Caco-2 (cell line): ENCODE data around the gene CCDC170. TPM values are rescaled to one million over a fixed set of nuclear protein-coding genes. Genes with fewer than 3 reads are reported as not detected.
A peak's percentile ranks its signal among the peaks of the same experiment; 100 is the strongest.

ENCODE experiments used
- BruUV-seq: library from RNA; stranded (reverse); fragments of 400-500 nt; replicated peaks from 2 replicates; lab custom pipeline; 2021; lab: Mats Ljungman, UMichigan
- CTCF ChIA-PET: fragments of 300-600 bp; sonication (Branson Sonifier 250); formaldehyde crosslinking; loops from one replicate; lab custom pipeline; 2022; ENCODE audit warnings: antibody characterized with exemption; lab: Charles Lee
- POLR2A ChIA-PET: fragments of 300-600 bp; sonication (Branson Sonifier 250); formaldehyde crosslinking; loops from one replicate; lab custom pipeline; 2022; ENCODE audit warnings: antibody characterized with exemption; lab: Charles Lee
- DNase-seq, 2 experiments: peaks; one replicate each; pipeline versions ENCODE4 v3.0.0 to v3.0.0-alpha.2; 2020 to 2022
- H3K27me3 ChIP-seq: replicated peaks from 2 replicates; pipeline ENCODE4 v1.6.0; 2011; ENCODE audit warnings: low read length; ENCODE audit not compliant: control insufficient read depth, insufficient read depth
- H3K36me3 ChIP-seq: 2 replicates; pipeline ENCODE4 v1.5.1; 2011; ENCODE audit warnings: low read length; ENCODE audit not compliant: control insufficient read depth, insufficient read depth
- H3K4me1 ChIP-seq: fragments of 250-450 bp; sonication (Bioruptor Pico); 2 replicates; pipeline ENCODE4 v1.5.1; 2020; ENCODE audit warnings: mild to moderate bottlenecking
- H3K4me3 ChIP-seq: 2 replicates; pipeline ENCODE4 v1.5.1; 2011; ENCODE audit warnings: low read depth, mild to moderate bottlenecking, control low read depth, low read length
- H3K9me3 ChIP-seq: fragments of 250-450 bp; sonication (Bioruptor Pico); 2 replicates; pipeline ENCODE4 v1.5.1; 2020; ENCODE audit warnings: mild to moderate bottlenecking, moderate library complexity
- H3K27ac Mint-ChIP-seq: one replicate; pipeline ENCODE4 v1.8.0; 2022; ENCODE audit warnings: mixed read lengths; ENCODE audit not compliant: unreplicated experiment
- H3K27me3 Mint-ChIP-seq: one replicate; pipeline ENCODE4 v1.8.0; 2022; ENCODE audit warnings: mixed read lengths; ENCODE audit not compliant: insufficient read depth, unreplicated experiment
- H3K36me3 Mint-ChIP-seq: one replicate; pipeline ENCODE4 v1.8.0; 2022; ENCODE audit warnings: mild to moderate bottlenecking, mixed read lengths; ENCODE audit not compliant: insufficient read depth, unreplicated experiment
- H3K4me1 Mint-ChIP-seq: one replicate; pipeline ENCODE4 v1.8.0; 2022; ENCODE audit warnings: low read depth, mixed read lengths; ENCODE audit not compliant: unreplicated experiment
- H3K4me3 Mint-ChIP-seq: one replicate; pipeline ENCODE4 v1.8.0; 2022; ENCODE audit warnings: mild to moderate bottlenecking, moderate library complexity, mixed read lengths; ENCODE audit not compliant: unreplicated experiment
- H3K9me3 Mint-ChIP-seq: one replicate; pipeline ENCODE4 v1.8.0; 2022; ENCODE audit warnings: mixed read lengths; ENCODE audit not compliant: unreplicated experiment
- CTCF ChIP-seq, 2 experiments: fragments of 200-600 bp in 1 of 2; IDR thresholded peaks; 1 replicate in 1 of 2; 2 replicates in 1 of 2; pipeline versions ENCODE4 v1.5.1 to v1.8.0; 2011 to 2022; ENCODE audit warnings: antibody characterized with exemption in 1 of 2, control low read depth in 1 of 2, inconsistent platforms in 1 of 2, low read depth in 1 of 2, low read length in 1 of 2, mild to moderate bottlenecking in 1 of 2, moderate library complexity in 1 of 2; ENCODE audit not compliant: insufficient read depth in 1 of 2, severe bottlenecking in 1 of 2, unreplicated experiment in 1 of 2
- intact Hi-C: fragments of 100-400 bp; cut with micrococcal nuclease; formaldehyde crosslinking; loops from one replicate; pipeline ENCODE4 v1.10.0; 2022; ENCODE audit not compliant: unreplicated experiment
- total RNA-seq: library from RNA; stranded (reverse); gene quantifications from 2 replicates; pipeline ENCODE4 v1.2.3, GENCODE V29; 2022

CCDC170 gene
- total RNA-seq, 1 experiment from 2014 or later, result 6.8 TPM

- DNase-seq, result no peak
- Histone ChIP-seq H3K4me3 (no peak overlapping the region), H3K9me3 (0 out of 2 replicates have a peak, but pooled peaks cover 11% of the 10 kb centered on the region), H3K27me3 (no peaks in the 10 kb centered on the region), H3K36me3 (no peaks in the 10 kb centered on the region; the same call in 1 of the 2 replicates), H3K4me1 (no peaks in the 10 kb centered on the region)
- no peaks in the 10 kb centered on the region for H3K36me3 Mint-ChIP-seq
- H3K4me1 Mint-ChIP-seq, result no peaks in the 10 kb centered on the region
- no peak overlapping the region for H3K4me3 Mint-ChIP-seq
- intact Hi-C loops, result no loop called here
- no TSS peak for BruUV-seq
- peaks cover 44% of the 10 kb centered on the region for H3K9me3 Mint-ChIP-seq
- no peaks in the 10 kb centered on the region for H3K27me3 Mint-ChIP-seq
- CTCF ChIA-PET, result no interaction called here
- TF ChIP-seq CTCF (IDR thresholded peaks at IDR 0.05; ENCODE audit: insufficient read depth in 1 of 2, low read depth in 1 of 2, low read length in 1 of 2, severe bottlenecking in 1 of 2, unreplicated experiment in 1 of 2), result no peak
- no peak overlapping the region for H3K27ac Mint-ChIP-seq
- POLR2A ChIA-PET, result no interaction called here
Observed at GRCh38 chr6:151561238-151561637, 67.4 kb downstream of the CCDC170 start.

DNA sequence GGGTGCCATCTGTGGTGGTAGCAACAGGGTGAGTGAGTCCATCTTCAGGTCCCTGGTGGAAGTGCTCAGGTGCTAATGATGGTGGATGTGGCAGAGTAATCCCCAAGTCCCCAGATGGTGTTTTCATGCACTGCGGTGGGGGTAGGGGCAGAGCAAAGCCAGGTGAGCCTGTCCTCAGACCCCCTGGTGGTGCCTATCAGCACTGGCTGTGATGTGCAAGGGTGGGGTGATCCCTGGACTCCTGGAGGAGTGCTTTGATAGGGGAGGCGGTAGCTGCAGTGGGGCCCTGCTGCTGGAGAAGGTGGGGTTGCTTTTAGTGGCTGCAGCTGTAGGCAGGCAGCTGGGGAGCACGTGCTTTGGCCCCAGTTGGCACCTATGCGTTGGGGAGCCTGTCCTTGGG, 70.8 kb downstream of the CCDC170 start:
- no peak for DNase-seq
- no TSS peak for BruUV-seq
- no peaks in the 10 kb centered on the region; the same call in 1 of the 2 replicates for H3K36me3 ChIP-seq
- Mint-ChIP-seq H3K4me3 (no peak overlapping the region), H3K36me3 (no peaks in the 10 kb centered on the region), H3K27me3 (no peaks in the 10 kb centered on the region), H3K4me1 (no peaks in the 10 kb centered on the region), H3K27ac (no peak overlapping the region), H3K9me3 (peaks cover 40% of the 10 kb centered on the region)
- no peak for TF ChIP-seq CTCF (IDR thresholded peaks at IDR 0.05; ENCODE audit: insufficient read depth in 1 of 2, low read depth in 1 of 2, low read length in 1 of 2, severe bottlenecking in 1 of 2, unreplicated experiment in 1 of 2)
- ChIA-PET CTCF (no interaction called here), POLR2A (no interaction called here)
- no peaks in the 10 kb centered on the region for H3K27me3 ChIP-seq
- intact Hi-C loops, result no loop called here
- no peaks in the 10 kb centered on the region for H3K4me1 ChIP-seq
- no peak overlapping the region for H3K4me3 ChIP-seq
- 0 out of 2 replicates have a peak, but pooled peaks cover 11% of the 10 kb centered on the region for H3K9me3 ChIP-seq

DNA sequence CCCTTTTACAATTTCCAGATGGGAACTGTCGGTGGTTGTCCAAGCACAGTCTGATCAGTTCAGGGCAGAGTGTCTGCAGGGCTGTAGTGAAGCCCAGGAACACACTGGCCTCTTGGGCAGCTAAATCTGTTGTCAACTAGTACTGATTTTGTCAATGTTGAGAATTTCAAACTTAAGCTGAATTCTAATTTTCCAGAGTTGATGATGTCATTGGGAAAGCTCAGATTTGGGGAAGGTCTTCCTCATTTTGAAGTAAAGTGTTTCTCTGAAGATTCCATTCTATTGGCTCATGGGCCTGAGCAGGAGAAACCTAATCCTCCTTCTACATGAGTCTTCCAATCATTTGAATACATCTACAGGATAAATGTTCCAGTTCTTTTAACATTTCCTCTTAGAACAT, 72.1 kb downstream of the CCDC170 start:
- intact Hi-C loops, result no loop called here
- Histone ChIP-seq H3K36me3 (no peaks in the 10 kb centered on the region; the same call in 1 of the 2 replicates), H3K4me3 (no peak overlapping the region), H3K27me3 (no peaks in the 10 kb centered on the region), H3K4me1 (no peaks in the 10 kb centered on the region), H3K9me3 (0 out of 2 replicates have a peak, but pooled peaks cover 11% of the 10 kb centered on the region)
- Mint-ChIP-seq H3K27me3 (no peaks in the 10 kb centered on the region), H3K4me3 (no peak overlapping the region), H3K4me1 (no peaks in the 10 kb centered on the region), H3K36me3 (no peaks in the 10 kb centered on the region), H3K9me3 (peaks cover 27% of the 10 kb centered on the region), H3K27ac (peak overlapping the region; percentile 1)
- no TSS peak for BruUV-seq
- DNase-seq, result no peak
- TF ChIP-seq CTCF (IDR thresholded peaks at IDR 0.05; ENCODE audit: insufficient read depth in 1 of 2, low read depth in 1 of 2, low read length in 1 of 2, severe bottlenecking in 1 of 2, unreplicated experiment in 1 of 2), result no peak
- POLR2A ChIA-PET, result no interaction called here
- CTCF ChIA-PET, result no interaction called here
